ENCODE measurements around the gene SF3A1.

The SF3A1 gene

GRCh38 chr22:30323246-30323645 is 33.4 kb downstream of the SF3A1 start:
- DNase-seq (ENCODE audit: low spot score) = no peak

DNA sequence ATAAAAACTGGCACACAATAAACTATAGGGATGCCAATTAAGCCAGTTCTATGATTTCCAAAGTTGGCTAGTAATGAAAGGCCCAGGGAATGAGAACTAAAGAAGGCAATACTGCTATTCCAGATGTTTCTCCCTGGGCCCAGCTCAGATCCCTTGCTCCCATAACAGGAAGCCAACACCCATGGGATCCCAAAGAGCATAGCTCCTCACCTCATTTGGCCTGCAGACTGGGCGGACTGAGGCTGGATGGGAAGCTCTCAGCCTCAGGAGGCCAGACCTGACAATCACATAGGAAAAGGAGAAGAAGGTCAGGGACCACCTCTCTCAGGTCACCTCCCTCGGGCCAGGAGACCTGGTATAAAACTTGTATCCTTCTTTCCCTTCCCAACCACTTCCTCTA is 35.2 kb downstream of the SF3A1 start:
- DNase-seq (ENCODE audit: low spot score) = no peak

- no peak for DNase-seq (ENCODE audit: low spot score)
Observed at GRCh38 chr22:30320021-30320556, 36.6 kb downstream of the SF3A1 start.

GRCh38 chr22:30318799-30319419 is 37.8 kb downstream of the SF3A1 start:
- DNase-seq (ENCODE audit: low spot score) = no peak

GRCh38 chr22:30317778-30318177 is 38.9 kb downstream of the SF3A1 start:
- no peak for DNase-seq (ENCODE audit: low spot score)

DNA sequence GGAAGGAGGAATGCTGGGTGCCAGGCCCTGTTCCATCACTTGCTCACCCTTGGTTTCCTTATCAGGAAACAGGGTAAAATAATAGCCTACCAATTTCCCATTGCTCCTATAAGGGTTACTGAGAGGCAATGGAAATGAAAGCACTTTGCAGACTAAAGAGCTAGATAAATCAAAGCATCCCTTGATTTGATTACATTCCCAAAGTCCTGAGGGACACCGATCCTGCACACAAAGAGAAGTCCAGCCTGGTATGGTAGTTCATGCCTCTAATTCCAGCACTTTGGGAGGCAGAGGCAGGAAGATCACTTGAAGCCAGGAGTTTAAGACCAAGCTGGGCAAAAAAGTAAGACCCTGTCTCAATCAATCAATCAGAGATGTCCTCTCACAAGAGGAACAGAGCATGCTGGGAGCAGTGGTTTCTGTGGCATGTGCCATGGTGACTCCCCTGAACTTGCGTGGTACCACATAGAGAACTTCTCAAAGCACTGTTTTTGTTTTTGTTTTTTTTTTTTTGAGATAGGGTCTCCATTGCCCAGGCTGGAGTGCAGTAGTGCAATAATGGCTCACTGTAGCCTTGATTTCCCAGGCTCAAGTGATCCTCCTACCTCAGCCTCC is 40.6 kb downstream of the SF3A1 start:
- DNase-seq (ENCODE audit: low spot score) = no peak

DNA sequence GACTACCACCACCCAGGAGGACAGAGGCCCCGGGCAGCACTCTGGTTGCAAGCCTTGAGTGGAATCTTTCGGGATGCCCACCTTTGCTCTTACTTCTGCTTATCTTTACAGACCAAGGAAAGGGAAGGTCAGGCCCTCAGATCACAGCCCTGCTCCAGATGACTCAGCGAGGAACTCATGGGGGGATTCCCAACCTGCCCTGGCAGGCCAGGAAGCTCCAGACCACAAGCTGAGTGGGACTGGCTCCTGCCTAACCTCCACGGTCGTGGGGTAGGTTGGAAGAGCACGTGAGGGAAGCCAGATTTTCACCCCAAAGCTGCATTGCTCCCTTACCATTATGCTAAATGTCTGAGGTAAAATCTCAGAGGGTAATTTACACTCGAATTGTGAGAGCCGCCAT is 41.8 kb downstream of the SF3A1 start:
- DNase-seq (ENCODE audit: low spot score) = no peak

DNA sequence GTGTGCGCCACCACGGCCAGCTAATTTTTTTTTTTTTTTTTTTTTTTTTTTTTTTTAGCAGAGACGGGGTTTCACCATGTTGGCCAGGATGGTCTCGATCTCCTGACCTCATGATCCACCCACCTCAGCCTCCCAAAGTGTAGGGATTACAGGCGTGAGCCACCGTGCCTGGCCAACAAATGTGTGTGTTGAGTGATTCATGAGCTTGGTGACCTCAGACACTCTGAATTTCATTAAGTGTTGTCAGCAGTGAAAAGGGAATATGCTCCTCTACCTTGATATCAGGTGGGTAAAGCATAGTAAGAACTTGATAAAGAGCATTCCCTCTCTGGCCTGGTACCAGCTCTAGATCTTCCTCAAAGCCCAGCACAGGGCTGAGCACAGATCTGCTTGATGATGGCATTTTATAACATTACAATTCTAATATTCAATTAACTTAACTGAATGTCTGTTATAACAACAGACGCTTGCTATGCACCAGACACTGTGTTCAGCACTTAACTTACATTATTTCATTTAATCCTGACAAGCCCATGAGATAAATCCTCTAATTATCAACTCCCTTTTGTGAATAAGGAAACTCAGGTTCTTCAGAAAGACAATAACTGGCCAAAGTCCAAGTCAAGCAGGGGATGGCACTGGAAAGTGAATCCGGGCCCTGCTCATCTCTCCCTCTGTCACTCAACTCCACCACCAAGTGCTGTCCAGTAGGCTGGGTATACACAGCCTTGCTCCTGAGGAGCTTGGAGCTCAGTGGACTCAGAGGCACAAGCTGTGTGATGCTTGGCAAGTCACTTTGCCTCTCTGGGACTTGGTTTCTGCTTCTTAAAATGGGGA is 42.9 kb downstream of the SF3A1 start:
- DNase-seq (ENCODE audit: low spot score) = no peak

GRCh38 chr22:30312053-30312452 is 44.6 kb downstream of the SF3A1 start:
- DNase-seq (ENCODE audit: low spot score) = peak; percentile 59

- DNase-seq (ENCODE audit: low spot score) = peak; percentile 69
Observed at GRCh38 chr22:30310881-30311771, 45.6 kb downstream of the SF3A1 start.

DNA sequence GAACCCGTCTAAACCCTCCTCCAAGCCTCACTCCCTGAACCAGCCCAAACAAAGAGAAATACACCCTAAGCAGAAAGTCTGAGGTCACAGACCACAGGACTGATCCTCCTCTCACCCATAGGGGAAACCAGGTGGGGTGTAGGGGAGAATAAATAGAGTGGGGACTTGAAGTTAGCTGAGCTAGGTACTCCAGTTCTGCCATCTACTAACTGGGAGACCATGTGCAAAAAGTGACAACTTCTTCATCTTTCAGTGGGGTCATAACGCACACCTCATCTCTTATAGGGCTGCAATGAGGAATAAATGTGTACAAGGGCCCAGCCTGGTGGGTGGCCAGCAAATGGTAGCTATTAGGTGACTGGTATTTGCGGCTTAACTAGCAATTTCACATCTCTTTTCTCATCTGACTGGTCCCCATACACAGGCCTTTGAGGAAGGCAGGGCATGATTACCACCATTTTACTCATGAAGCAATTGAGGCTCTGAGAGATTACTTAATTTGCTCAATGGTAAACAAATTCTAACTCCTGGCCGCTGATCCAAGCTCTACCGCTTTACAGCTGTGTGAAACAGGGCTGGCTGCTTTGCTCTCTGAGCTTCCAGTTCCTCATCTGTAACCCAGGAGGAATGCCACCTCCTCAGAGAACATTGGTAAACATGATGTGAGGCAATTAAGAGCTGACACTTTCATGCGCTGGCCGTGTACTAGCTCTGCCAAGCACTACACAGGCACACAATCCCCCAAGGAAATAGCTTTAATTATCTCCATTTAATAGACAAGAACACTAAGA is 46.5 kb downstream of the SF3A1 start:
- peak; percentile 36 for DNase-seq (ENCODE audit: low spot score)

GRCh38 chr22:30308518-30309230 is 48.0 kb downstream of the SF3A1 start:
- no peak for DNase-seq (ENCODE audit: low spot score)

- no peak for DNase-seq (ENCODE audit: low spot score)
Observed at GRCh38 chr22:30308093-30308492, 48.6 kb downstream of the SF3A1 start.

DNA sequence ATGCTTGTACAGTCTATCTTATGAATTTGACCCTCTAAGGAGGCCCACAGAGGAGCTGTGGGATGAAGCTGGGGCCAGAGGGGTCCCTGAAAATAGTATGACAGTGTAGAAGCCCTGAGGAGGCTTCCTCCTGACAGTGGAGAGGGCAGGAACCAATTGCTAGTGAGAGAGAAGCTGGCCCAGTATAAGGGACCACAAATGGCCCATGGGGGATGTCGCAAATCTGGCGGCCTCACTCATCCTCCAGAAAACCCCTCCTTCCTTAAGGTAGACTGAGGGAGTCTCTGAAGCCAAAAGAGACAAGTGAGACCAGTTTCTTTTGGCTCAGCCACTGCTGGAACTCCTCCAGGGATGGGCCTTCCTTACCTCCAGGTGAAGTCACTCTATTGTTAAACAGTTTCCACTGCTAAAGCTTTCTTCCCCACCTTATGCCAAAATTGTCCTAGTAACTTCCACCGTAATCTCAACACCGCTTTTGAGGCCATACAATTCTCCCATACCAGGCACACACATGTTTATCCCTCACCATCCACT is 49.6 kb downstream of the SF3A1 start:
- no peak for DNase-seq (ENCODE audit: low spot score)

- no peak for DNase-seq (ENCODE audit: low spot score)
Observed at GRCh38 chr22:30306627-30307011, 50.1 kb downstream of the SF3A1 start.

DNA sequence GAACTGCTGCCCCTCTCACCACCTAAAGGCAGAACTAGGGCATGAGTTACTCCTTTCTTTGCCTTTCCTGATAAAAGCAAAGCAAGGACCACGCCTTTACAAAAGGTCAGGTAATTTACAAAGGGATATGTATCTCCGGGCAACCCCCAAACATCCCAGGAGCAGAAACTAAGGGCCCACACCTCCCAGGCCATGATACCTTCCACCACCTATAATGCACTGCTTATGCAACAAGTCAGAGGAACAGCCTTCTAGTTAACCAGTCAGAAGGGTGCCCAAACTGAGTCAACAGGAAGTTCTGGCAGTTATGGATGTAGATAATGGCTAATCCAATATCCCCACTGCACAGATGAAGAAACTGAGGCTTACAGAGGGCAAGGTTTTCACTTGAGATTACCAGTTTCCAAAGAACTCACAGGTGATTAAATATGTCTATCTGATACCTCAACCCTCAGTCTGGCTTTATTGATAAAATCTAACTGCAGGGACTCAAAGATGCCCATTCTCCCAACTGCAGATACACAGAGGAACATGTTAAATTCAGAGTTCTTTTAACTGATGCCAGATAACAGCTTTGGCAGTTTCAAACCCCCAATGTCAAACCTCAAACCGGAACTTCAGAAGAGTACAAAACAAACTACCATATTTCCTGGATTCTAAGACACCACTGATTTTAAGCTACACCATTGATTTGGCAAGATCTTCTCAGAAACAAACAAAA is 50.6 kb downstream of the SF3A1 start:
- DNase-seq (ENCODE audit: low spot score) = no peak

- no peak for DNase-seq (ENCODE audit: low spot score)
Observed at GRCh38 chr22:30305519-30305905, 51.2 kb downstream of the SF3A1 start.

- DNase-seq (ENCODE audit: low spot score) = no peak
Observed at GRCh38 chr22:30304495-30305244, 52.0 kb downstream of the SF3A1 start.

GRCh38 chr22:30302810-30303138 is 53.9 kb downstream of the SF3A1 start:
- DNase-seq (ENCODE audit: low spot score) = no peak
